Stimulated activated CD8-positive, alpha-beta memory T cell treated with anti-CD3 and anti-CD28 coated beads, Interleukin-12 subunit alpha, Interleukin-12 subunit beta, amount 100 ng/mL, for 24 hours (primary cell): ENCODE measurements around the gene CNKSR2.
"Not testable (repeated sequence)": the region's sequence is repeated elsewhere in the genome, so short reads cannot be mapped to it uniquely, and the experiment has no call there.

Experiments
- DNase-seq: peaks from one replicate; pipeline ENCODE4 v3.0.0-alpha.2; 2020; ENCODE audit errors: extremely low read depth

The CNKSR2 gene

DNA sequence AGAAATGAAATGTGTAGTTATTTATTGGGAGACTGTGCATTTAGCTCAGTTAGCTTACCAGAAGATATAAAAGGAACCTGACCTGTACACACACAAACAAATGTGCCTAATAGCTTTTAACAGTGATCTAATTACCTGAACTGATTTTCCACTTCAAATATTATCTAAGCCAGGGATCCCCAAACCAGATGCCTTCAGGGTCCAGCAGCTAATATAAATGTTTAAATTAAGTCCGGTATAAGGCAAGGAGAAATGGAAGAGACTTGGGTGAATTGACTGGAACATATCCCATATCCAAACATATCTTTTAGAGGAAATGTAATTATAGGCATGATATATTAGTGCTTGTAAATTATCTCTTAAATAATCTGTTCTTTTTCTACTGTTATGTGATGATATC is 66.7 kb downstream of the CNKSR2 start:
- no peak for DNase-seq

DNA sequence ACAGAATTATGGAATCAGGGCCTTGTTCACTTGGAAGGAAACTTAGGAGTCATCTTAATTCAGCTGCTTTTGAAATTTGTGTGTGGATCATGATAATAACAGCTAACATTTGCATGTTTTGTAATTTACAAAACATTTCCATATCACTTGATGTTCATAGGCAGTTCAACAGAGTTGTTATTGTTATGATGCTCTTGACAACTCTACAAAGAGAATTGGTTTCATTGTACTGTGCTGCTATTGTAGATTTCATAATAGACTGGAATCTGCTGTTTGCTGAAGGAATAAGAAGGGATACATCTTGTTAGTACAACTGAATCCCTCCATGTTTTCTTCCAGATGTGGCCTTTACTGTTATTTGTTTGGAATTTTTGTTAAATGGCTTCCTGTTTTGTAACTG is 83.5 kb downstream of the CNKSR2 start:
- DNase-seq = no peak

DNA sequence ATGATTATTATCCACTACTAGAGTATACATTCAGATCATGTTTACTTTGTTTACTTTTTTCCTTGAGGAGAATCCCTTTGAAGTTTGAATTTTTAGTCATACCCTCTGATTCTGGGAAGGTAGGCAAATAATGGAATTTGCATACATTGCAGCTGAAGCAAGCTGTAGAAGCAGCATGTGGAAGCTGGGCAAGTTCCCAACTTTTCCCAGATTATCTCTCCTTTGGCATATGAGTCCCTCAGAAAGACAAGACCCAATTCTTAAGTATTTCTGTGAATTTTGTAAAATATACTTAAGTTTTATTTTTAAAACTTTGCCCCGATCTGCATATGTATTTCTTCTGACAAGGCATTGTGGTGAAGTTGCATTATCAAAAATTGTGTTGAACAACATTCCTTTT is 94.9 kb downstream of the CNKSR2 start:
- DNase-seq = no peak

DNA sequence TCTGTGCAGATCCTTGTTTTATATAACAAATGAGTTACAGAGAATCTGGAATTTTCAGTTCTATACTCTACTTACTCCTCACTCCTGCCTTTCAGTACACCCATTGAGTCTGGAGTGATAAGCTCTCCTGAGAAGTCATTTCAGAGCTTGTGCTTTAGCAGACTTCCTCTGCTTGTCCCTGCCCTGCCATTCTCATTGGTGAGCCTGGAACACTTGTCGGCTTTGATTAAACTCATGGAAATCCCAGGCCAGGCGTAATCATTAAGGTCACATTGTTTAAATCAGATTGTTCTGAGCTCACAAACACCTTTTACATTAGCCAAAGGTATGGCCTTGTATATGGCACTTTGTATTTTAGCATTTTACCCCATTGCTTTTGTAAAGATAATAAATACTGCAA is 102.7 kb downstream of the CNKSR2 start:
- no peak for DNase-seq

DNA sequence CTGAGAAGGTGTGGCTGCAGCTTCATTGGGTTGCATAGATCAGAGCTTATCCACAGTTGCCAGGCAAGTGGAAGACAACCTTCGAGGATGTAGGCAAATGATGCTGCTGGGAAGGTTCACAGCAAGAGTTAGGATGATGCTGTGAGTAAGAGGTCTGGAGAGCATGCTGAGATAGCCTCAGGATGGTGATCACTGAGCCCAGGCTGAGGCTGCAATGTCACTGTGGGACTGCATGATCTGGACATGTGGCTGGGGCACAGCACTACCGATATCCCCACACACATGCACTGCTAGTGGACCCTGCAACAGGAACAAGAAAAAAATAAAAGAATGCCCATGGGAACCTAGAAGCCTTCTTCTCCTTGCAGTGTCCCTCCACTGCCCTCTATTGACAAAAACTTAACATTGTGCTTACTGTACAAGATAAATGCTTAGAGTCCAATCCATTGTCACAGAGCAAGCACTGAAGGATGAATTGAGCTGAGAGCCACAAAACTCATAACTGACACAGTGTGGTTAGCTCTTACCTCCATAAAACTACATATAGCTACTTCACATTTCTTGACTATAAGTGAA is 105.6 kb downstream of the CNKSR2 start:
- no peak for DNase-seq

DNA sequence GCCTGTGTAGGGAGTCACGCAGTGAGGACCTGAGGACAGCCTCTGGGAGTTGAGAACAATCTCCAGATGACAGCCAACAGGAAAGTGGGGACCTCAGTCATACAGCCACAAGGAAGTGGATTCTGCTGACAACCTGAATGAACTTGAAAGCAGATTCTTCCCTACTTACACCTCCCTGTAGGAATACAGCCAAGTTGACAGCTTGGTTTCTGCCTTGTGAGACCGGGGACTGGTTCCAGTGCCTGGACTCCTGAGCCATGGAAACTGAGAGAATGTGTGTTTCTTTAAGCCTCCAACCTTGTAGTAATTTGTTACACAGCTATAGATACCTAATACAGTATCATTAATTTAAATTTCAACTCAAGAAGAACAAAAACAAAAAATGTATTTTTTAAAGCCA is 107.5 kb downstream of the CNKSR2 start:
- no peak for DNase-seq

DNA sequence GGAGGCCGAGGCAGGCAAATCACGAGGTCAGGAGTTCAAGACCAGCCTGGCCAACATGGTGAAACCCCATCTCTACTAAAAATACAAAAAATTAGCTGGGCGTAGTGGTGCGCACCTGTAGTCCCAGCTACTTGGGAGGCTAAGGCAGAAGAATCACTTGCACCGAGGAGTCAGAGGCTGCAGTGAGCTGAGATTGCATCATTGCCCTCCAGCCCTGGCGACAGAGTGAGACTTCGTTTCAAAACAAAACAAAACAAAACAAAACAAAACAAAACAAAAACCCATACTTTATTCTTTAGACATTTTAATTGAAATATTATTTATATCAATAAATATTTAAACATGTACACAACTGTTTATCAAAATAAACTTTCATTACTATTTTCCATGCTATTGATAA is 109.8 kb downstream of the CNKSR2 start:
- not testable (repeated sequence) for DNase-seq

DNA sequence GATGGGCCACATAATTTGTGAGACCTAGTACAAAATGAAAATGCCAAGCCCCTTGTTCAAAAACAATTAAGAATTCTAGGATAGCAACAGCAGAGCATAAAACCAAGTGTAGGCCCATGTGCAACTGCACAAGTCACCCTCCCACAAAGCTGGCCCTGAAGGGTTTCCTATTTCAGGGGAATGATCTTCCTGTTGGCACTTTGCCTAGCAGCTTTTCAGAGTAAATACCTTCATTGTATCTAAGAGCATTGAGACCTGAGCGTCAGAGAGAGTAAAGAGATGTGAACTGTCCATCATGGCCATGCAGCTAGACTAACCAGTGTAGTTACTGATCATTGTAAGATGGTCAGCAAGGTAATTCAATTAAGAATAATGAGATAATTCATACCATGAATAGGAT is 113.6 kb downstream of the CNKSR2 start:
- no peak for DNase-seq

DNA sequence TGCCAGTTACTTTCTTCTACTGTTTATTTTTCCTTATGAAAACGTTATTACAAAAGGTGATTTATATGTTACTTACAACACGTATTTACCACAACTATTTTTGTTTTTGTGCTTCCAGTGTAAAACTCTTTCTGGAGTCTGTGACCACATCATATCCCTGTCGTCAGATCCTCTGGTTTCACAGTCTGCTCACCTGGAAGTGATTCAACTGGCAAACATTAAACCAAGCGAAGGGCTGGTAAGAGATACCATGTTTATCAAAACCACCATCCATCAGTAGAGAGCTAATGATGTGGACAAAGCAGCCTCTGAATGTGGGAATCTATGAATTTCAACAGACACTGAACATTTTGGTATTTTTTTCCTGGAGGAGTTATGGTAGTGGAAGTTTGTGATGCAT is 116.1 kb downstream of the CNKSR2 start:
- no peak for DNase-seq

DNA sequence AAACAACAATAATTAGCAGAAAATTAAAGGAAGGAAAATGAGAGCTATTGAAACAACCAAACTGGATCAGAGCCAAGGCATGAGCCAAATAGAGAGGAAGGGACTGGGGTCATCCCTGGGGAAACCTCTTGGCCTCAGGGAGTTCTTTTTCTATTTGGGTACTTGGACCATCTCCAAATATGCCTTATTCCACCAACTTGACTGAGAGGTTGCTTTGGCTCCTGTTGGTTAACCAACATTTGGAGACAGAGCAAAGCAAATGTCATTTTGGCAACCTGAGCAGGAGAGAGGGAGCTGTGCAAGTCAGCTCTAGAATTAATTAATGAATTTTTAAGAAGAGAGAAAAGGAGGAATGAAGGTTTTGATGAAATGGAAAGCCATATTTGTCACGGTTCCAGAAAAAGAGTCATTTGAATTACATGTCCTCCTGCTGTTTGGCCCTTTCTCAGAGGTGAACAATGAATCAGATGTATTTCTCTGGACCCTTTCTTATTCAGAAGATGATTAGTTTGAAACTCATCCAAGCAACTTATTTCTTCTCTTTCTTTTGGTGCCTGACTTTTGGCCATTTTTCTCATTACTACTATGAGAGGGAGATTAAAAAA is 119.1 kb downstream of the CNKSR2 start:
- DNase-seq = no peak

DNA sequence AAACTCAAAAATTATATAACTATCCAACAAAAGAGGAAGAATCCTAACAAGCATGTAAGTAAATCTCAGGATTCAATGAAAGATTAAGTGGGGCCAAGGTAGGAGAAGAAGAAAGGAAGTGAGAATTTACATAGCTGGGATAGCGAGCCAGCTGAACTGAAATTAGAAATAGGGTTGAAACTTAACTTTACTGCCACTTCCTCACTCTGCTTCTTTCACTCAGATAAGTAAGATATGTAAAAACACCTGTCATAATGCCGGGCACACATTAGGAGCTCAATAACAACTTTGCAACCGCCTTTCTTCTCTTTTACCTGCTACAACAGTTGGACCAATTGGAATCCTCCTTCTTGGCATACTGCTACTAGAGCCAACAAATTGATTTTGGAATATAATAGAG is 129.4 kb downstream of the CNKSR2 start:
- no peak for DNase-seq

DNA sequence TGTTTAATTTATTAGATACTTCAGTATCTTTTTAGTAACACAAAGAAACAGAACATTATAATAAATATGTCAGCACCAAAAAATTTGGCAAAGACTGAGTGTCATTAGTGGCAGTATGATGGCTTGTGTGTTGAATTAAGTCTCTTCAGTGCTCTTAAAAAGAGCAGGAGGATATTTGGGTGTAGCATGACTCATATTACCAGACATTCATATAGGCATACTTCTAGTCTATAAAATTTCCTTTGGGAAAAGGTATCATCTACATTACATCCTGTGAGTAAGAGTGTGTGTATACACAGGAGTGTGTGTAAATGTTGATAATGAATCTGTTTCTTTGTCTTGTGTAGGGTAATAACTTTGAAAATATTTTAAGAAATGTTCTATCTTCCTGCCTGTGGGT is 135.7 kb downstream of the CNKSR2 start:
- DNase-seq = no peak

DNA sequence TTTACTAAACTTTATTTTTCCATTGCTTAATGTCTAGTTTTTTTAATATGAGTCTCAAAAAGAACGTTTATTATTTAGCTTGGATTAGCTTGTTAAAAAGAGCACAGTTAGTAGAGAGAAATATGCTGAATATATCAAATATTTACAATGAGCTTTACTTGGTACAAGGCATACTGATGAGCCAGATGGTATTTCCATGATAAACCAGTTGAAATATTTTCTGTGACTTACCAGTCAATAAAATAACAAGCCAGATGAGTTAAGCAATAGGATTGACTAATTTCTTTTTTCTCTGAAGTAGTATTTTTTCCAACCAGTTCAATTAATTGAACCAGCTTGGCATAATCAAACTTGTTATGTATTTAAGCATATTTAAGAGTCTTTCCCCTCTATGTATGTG is 149.8 kb downstream of the CNKSR2 start:
- DNase-seq = no peak

DNA sequence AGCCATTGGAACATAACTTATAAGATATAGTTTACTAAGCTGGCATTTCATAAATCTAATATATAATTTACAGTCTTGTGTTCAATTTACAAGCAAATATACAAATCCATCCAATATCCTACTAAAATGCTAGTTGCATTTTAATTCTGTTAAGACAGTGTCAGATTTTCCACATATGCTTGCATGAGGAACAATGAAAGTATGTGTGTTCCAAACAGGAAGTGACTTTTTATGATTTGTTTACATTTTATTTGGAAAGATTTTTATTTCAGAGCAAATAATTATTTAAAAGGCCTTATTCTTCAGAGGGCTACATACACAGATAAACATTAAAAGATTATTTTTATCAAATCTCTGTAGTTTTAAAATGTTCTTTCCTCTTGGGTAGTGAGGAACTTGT is 153.9 kb downstream of the CNKSR2 start:
- no peak for DNase-seq

DNA sequence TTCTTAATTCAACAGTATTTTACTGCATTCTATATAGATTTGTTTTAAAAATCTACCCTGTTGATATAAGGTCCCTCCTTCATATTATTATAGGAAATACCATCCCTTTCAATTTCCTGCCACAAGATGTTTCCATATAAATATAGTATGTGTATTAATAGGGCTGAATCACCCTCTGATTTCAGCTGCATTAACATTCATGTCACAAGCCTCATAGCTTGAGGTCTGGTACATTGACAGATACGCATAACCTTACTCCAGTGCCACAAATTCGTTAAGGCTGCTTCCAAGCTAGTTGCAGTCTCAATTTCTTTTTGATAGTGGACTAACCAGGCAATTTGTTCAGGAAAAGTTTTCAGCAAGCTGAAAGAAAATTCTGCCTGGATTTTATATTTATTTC is 155.6 kb downstream of the CNKSR2 start:
- no peak for DNase-seq

DNA sequence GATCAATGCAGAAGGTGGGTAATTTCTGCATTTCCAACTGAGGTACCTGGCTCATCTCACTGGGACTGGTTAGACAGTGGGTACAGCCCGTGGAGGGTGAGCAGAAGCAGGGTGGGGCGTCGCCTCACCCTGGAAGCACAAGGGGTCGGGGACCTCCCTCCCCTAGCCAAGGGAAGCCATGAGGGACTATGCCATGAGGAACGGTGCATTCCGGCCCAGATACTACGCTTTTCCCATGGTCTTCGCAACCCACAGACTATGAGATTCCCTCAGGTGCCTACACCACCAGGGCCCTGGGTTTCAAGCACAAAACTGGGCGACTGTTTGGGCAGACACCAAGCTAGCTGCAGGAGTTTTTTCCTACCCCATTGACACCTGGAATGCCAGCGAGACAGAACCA is 170.4 kb downstream of the CNKSR2 start:
- DNase-seq = not testable (repeated sequence)

DNA sequence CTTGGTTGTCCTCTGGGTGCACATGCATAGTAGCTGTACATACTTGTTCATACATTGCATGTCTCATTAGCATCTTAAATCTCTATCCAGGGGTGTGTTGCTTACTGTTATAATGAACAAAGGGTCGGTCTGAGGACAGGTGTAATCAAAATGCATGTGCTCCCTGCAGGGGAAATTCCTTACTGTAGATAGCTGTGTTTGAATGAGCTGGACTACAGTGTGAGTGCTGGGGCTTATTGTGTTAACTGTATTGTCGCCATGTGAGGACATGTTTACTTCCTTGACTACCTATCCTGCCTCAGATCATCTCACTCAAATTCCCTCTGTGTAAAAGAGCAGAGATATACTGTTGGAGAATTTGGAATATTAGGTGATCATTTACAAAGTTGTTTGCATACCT is 185.2 kb downstream of the CNKSR2 start:
- DNase-seq = no peak

DNA sequence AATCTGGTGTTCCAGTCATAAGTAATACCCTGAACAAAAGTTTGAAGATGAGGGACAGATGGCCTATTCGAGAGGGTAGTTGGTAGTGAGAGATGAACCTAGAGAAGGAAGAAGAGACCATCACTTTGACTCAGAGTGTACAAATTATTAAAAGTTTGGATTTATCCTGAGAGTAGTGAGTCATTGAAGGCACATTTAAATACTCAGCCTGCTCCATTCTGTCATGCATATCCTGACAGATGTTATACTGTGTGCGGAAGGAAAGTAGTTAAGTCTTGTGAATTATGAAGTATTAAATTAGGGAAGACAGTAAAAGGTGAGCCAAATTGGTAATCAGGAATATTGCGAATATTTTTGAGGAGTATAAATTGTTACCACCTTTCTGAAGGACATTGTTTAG is 190.8 kb downstream of the CNKSR2 start:
- DNase-seq = no peak

DNA sequence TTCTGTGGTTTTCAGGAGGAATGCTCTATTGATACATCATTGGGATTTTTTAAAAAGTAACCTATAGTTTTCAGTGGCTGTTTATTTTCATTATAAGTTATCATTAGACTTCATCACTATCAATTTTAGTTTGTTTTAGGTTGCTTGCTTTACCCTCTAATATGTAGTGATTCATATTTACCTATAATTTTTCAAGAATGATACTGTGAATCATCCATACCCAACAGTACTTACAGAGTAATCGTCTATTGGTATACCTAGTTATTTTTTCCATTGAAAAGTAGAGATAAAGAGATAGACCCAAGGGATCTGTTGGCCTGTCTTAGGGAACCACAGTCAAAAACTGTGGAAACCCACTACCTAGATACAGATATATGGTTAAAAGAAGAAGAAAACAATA is 200.6 kb downstream of the CNKSR2 start:
- DNase-seq = no peak

DNA sequence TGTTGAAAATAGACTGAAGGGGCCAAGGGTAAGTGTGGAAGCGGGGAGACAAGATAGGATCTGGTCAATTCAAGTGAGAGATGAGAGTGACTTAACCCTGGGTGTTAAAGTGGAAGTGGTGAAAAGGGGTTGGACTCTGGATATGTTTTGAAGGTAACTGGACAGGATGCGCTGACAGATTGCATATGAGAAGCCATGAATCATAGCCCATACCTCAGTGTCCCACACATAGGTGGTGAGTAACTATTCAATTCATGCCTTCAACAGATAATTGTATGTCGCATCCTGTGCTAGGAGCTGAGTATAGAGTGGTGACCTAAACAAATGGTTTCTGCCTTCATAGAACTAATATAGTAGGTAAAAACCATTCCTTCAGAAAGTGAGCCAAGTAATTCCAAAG is 207.3 kb downstream of the CNKSR2 start:
- DNase-seq = no peak

DNA sequence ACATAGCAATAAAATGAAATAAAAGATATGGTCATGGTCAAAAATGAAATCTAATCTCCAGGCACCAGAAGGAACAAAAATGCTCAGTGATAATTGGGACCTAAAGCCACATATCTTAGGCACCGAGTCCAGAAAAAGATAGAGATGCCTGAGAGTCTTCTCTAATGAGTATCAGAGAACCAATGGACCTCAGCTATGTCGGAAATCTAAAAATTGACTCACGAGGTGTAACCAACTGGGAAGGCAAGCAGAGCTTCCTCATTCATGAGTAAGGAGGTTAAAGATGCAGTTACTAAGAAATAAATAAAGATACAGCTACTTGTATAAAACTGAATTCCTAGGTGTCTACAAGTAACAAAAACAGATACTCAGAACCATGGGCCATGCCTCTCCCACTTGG is 211.8 kb downstream of the CNKSR2 start:
- DNase-seq = no peak

DNA sequence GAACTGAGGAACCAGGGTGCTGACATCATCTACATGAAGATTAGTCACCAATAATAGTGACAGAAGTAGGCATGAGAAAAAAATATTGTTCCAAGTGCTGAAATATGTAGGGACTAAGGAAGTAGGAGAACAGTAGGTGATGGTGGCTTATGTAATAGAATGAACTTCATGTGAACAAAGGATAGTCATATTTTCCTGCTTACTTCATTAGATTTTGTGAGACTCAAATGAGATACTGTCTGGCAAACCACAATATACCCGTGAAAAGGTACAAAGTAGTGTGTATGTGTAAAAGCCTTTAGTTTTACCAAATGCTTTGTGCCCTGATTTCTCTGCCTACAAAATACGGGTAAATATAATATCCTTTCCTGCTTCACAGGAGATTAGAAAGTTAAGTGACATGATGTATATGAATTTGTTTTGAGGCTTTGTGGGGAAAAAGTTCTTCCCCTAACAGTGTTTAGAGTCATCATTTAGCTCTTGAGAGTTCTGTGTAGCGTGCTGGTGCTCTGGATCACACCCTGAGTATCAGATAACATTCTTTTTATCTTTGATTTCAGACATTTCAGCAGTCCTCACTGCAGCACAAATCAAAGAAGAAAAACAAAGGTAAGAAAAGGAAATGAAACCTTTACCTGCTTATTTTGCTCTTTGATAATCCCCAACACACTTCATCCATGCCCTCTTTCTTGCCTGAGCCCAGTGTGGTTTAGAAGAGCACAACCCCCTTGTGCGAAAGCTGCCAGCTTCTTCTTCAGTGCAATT is 216.0 kb downstream of the CNKSR2 start:
- no peak for DNase-seq

DNA sequence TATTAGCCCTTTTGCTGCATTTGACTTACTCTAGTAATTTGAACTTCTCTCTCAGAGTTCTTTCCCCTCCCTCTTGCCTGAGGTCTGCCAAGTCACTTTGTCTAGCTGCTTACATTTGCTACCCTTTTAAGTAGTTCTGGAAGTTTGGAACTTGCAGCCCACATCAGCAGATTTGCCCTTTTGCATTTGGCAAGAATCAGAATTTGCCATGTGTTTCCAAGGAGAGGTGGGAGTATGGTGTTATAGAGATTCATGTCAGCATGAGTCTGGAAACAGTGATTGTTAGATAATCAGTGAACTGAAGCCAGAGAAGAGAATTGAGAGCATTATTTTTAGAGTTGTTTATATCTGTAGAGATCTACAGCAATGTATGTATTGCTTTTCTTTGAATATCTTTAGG is 231.8 kb downstream of the CNKSR2 start:
- DNase-seq = no peak

DNA sequence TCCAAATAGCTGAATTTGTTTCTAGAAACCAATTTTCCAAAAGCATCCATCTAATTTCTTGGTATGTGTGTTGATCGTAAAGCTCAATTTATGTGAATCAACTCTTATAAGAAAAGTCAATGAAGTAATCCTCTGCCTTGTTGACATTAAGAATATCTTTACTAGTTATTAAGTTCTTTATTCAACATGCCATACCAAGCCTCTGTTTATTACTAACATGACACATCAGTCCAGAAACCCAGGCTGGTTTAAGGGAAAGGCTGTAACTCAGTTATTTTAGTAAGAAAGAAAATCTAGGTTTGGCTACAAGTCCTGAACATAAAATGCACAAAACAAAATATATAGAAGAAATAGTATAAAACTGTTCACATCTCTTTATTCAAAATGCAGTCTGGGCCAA is 235.9 kb downstream of the CNKSR2 start:
- no peak for DNase-seq
